ENCODE data around the gene KCP. TPM values are rescaled to one million over a fixed set of nuclear protein-coding genes. Genes with fewer than 3 reads are reported as not detected.

KCP gene
- total RNA-seq, 1 experiment from 2014 or later, result 2.7 TPM

DNA sequence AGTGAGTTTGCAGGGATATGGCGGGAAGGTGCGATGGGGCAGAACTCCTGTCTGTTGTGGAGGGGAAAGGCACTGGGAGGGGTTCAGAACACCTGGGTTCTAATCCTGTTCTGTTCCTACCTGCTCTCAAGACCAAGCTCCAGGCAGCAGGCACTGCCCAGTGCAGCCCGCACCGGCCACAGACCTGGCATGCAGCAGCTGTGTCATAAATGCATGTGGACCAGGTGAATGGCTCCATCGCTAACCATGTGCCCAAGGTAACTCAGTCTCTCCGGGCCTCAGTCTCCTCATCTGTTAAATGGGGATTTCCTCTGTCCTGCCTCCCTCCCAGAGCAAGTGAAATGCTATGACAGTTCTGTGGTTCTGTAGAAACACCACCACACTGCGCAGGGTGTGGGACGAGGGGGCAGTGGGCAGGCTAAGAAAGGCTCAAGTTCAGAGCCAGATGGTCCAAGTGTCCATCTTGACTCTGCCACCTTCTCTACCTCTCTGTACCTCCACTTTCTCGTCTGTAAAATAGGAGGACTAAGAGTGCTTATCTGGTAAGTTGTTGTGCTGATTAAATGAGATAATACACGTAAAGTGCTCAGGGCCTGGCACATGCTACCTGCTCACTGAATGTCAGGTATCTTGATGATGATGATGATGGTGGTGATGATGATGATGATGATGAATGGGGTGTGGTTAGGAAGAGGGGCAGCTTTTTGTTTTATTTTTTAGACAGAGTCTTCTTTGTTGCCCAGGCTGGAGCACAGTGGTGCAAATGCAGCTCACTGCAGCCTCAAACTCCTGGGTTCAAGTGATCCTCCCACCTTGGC is 24.9 kb downstream of the KCP start (continued):
- TF ChIP-seq, protein P1, sequence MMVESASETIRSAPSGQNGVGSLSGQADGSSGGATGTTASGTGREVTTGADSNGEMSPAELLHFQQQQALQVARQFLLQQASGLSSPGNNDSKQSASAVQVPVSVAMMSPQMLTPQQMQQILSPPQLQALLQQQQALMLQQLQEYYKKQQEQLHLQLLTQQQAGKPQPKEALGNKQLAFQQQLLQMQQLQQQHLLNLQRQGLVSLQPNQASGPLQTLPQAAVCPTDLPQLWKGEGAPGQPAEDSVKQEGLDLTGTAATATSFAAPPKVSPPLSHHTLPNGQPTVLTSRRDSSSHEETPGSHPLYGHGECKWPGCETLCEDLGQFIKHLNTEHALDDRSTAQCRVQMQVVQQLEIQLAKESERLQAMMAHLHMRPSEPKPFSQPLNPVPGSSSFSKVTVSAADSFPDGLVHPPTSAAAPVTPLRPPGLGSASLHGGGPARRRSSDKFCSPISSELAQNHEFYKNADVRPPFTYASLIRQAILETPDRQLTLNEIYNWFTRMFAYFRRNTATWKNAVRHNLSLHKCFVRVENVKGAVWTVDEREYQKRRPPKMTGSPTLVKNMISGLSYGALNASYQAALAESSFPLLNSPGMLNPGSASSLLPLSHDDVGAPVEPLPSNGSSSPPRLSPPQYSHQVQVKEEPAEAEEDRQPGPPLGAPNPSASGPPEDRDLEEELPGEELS (CRISPR knock-in tag; IDR thresholded peaks at IDR 0.05), result no peak

DNA sequence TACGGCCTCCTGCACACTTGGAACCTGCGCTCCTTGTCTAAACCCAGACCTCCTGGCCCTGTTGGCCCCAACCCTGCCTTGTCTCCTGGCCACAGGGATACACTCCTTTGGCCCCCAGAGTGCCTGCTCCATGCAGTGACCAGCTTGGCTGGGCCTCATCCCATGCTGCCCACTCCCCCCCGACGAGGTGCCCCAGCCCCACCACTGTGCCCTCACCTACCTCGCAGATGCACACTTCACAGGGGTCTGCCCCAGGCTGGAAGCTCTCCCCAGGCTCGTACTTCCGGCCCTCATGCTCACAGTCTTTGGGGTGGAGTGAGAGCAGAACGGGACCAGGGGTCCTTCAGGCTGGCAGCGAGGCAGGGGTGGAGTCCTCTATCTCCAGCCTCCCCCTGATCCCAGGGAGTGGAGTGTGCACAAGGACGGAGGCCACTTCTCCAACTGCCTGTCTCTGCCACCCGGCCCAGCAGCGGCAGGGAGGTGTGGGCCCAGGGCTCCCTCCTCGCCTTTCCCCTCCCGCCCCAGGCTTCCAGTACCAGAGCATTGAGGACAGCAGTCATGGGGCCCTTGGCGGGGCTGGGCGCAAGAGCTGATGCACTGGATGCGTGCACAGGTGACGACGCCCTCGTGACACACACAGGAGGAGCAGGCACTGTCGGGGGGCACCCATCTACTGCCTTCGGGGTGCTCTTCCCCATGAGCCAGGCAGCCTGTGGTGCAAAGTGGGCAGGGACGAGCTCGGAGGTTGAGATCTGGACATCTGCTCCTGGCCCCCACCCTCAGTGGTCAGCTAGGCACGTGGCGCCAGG is 25.7 kb downstream of the KCP start:
- ChIA-PET POLR2A (interaction anchor here (1.5 kb wide), 2 partner anchors 17 to 304 kb away, joined by 3 to 4 read pairs; partner anchors contain the start of gene SMO), CTCF (interaction anchor here (0.8 to 7.0 kb wide), 27 partner anchors 12 to 415 kb away, joined by 3 to 149 read pairs (median 6); partner anchors contain the start of genes ATP6V1F, CALU, IRF5 and KCP)
- peaks cover 4% of the 10 kb centered on the region; the same call in 1 of the 2 replicates for H3K9me3 Mint-ChIP-seq
- H3K36me3 Mint-ChIP-seq, result no peaks in the 10 kb centered on the region
- TF ChIP-seq ZNF396 (CRISPR knock-in tag; IDR thresholded peaks at IDR 0.05; ENCODE audit: borderline replicate concordance) (no peak), FOXP1 (CRISPR knock-in tag; IDR thresholded peaks at IDR 0.05; ENCODE audit: borderline replicate concordance) (no peak), TP53 (CRISPR knock-in tag; IDR thresholded peaks at IDR 0.05) (no peak), ZNF232 (CRISPR knock-in tag; IDR thresholded peaks at IDR 0.05) (no peak), HMGA2 (CRISPR knock-in tag; IDR thresholded peaks at IDR 0.05) (no peak), ZNF263 (CRISPR knock-in tag; IDR thresholded peaks at IDR 0.05; ENCODE audit: low read depth) (no peak), ZNF671 (CRISPR knock-in tag; IDR thresholded peaks at IDR 0.05) (no peak)
- TF ChIP-seq, protein P2, sequence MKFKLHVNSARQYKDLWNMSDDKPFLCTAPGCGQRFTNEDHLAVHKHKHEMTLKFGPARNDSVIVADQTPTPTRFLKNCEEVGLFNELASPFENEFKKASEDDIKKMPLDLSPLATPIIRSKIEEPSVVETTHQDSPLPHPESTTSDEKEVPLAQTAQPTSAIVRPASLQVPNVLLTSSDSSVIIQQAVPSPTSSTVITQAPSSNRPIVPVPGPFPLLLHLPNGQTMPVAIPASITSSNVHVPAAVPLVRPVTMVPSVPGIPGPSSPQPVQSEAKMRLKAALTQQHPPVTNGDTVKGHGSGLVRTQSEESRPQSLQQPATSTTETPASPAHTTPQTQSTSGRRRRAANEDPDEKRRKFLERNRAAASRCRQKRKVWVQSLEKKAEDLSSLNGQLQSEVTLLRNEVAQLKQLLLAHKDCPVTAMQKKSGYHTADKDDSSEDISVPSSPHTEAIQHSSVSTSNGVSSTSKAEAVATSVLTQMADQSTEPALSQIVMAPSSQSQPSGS (CRISPR knock-in tag; IDR thresholded peaks at IDR 0.05; ENCODE audit: borderline replicate concordance, low read depth), result no peak
- H3K4me3 Mint-ChIP-seq, result no peak overlapping the region
- DNase-seq (ENCODE audit: low spot score) (no peak), ATAC-seq (no peak)
- H3K27me3 Mint-ChIP-seq (ENCODE audit: low read depth), result no peaks in the 10 kb centered on the region; the same call in 1 of the 2 replicates
- H3K27ac Mint-ChIP-seq, result no peak overlapping the region
- peaks cover 5% of the 10 kb centered on the region; the same call in 1 of the 2 replicates for H3K4me1 Mint-ChIP-seq

DNA sequence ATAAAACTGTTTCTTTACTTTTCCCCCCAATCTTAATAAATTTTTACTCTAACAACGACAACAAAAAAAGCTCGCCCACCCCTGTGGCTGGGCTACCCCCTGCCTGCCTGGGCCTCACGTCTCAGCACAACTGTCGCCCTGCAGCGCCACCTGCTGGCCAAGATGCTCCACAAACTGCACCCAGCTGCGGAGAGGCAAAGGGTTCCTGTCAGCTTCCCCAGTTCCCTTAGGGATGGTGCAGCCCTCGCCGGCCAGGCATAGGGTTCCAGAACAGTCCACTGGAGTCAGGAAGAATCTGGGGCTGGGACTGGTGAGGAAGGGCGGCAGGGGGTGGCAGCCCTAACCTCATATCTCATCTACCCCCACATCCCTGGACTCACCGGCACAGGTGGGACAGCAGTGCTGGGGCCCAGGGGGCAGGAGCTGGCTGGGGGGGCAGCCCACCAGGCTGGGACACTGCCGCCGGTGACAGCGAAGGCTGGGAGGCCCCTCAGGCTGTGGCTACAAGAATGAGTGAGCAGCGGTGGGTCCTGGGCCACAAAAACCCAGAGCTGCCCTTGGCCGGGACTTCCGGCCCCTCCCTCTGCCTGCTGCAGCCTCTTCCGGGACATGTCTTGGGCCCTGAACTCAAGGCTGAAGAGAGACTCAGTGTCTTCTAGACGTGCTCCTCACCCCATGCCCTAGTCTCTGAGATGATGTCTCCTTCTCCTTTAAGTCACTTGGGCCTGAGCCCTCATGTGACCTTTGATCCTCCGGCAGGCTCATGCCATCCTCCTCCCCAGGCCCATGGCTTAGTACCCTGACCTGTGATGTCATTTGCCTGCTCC is 26.7 kb downstream of the KCP start:
- H3K9me3 Mint-ChIP-seq, result peaks cover 4% of the 10 kb centered on the region; the same call in 1 of the 2 replicates
- H3K4me1 Mint-ChIP-seq, result peaks cover 5% of the 10 kb centered on the region; the same call in 1 of the 2 replicates
- CTCF ChIA-PET, result interaction anchor here (0.6 to 7.0 kb wide), 54 partner anchors 9 to 572 kb away, joined by 3 to 149 read pairs (median 4); partner anchors contain the start of genes ATP6V1F, CALU, IRF5 and KCP
- H3K36me3 Mint-ChIP-seq, result no peaks in the 10 kb centered on the region
- ATAC-seq (peak; percentile 41), DNase-seq (ENCODE audit: low spot score) (peak; percentile 95)
- no peak overlapping the region for H3K27ac Mint-ChIP-seq
- H3K27me3 Mint-ChIP-seq (ENCODE audit: low read depth), result no peaks in the 10 kb centered on the region
- H3K4me3 Mint-ChIP-seq, result no peak overlapping the region
- POLR2A ChIA-PET, result interaction anchor here (1.1 to 1.5 kb wide), 4 partner anchors 16 to 305 kb away, joined by 3 to 4 read pairs (median 3); partner anchors contain the start of gene SMO
- TF ChIP-seq, protein P3, sequence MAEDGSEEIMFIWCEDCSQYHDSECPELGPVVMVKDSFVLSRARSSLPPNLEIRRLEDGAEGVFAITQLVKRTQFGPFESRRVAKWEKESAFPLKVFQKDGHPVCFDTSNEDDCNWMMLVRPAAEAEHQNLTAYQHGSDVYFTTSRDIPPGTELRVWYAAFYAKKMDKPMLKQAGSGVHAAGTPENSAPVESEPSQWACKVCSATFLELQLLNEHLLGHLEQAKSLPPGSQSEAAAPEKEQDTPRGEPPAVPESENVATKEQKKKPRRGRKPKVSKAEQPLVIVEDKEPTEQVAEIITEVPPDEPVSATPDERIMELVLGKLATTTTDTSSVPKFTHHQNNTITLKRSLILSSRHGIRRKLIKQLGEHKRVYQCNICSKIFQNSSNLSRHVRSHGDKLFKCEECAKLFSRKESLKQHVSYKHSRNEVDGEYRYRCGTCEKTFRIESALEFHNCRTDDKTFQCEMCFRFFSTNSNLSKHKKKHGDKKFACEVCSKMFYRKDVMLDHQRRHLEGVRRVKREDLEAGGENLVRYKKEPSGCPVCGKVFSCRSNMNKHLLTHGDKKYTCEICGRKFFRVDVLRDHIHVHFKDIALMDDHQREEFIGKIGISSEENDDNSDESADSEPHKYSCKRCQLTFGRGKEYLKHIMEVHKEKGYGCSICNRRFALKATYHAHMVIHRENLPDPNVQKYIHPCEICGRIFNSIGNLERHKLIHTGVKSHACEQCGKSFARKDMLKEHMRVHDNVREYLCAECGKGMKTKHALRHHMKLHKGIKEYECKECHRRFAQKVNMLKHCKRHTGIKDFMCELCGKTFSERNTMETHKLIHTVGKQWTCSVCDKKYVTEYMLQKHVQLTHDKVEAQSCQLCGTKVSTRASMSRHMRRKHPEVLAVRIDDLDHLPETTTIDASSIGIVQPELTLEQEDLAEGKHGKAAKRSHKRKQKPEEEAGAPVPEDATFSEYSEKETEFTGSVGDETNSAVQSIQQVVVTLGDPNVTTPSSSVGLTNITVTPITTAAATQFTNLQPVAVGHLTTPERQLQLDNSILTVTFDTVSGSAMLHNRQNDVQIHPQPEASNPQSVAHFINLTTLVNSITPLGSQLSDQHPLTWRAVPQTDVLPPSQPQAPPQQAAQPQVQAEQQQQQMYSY (CRISPR knock-in tag; IDR thresholded peaks at IDR 0.05), result no peak
- TF ChIP-seq, protein P4, sequence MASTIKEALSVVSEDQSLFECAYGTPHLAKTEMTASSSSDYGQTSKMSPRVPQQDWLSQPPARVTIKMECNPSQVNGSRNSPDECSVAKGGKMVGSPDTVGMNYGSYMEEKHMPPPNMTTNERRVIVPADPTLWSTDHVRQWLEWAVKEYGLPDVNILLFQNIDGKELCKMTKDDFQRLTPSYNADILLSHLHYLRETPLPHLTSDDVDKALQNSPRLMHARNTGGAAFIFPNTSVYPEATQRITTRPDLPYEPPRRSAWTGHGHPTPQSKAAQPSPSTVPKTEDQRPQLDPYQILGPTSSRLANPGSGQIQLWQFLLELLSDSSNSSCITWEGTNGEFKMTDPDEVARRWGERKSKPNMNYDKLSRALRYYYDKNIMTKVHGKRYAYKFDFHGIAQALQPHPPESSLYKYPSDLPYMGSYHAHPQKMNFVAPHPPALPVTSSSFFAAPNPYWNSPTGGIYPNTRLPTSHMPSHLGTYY (CRISPR knock-in tag; IDR thresholded peaks at IDR 0.05), result no peak
- TF ChIP-seq, protein P5, sequence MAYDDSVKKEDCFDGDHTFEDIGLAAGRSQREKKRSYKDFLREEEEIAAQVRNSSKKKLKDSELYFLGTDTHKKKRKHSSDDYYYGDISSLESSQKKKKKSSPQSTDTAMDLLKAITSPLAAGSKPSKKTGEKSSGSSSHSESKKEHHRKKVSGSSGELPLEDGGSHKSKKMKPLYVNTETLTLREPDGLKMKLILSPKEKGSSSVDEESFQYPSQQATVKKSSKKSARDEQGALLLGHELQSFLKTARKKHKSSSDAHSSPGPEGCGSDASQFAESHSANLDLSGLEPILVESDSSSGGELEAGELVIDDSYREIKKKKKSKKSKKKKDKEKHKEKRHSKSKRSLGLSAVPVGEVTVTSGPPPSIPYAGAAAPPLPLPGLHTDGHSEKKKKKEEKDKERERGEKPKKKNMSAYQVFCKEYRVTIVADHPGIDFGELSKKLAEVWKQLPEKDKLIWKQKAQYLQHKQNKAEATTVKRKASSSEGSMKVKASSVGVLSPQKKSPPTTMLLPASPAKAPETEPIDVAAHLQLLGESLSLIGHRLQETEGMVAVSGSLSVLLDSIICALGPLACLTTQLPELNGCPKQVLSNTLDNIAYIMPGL (CRISPR knock-in tag; IDR thresholded peaks at IDR 0.05), result no peak
- TF ChIP-seq, protein P6, sequence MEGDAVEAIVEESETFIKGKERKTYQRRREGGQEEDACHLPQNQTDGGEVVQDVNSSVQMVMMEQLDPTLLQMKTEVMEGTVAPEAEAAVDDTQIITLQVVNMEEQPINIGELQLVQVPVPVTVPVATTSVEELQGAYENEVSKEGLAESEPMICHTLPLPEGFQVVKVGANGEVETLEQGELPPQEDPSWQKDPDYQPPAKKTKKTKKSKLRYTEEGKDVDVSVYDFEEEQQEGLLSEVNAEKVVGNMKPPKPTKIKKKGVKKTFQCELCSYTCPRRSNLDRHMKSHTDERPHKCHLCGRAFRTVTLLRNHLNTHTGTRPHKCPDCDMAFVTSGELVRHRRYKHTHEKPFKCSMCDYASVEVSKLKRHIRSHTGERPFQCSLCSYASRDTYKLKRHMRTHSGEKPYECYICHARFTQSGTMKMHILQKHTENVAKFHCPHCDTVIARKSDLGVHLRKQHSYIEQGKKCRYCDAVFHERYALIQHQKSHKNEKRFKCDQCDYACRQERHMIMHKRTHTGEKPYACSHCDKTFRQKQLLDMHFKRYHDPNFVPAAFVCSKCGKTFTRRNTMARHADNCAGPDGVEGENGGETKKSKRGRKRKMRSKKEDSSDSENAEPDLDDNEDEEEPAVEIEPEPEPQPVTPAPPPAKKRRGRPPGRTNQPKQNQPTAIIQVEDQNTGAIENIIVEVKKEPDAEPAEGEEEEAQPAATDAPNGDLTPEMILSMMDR (IDR thresholded peaks at IDR 0.05), result peak; percentile 91
- TF ChIP-seq ETV6 (CRISPR knock-in tag; IDR thresholded peaks at IDR 0.05), result 0 out of 2 replicates have a peak, but pooled peaks have one; percentile 38
- TF ChIP-seq KAT7 (CRISPR knock-in tag; IDR thresholded peaks at IDR 0.05; ENCODE audit: borderline replicate concordance), result no peak
